NCI-H128 (cell line): Measurements from ENCODE around the gene COL6A2.
A peak's percentile ranks its signal among the peaks of the same experiment; 100 is the strongest.

ENCODE experiments used
- DNase-seq: peaks from one replicate; lab custom pipeline; 2025; ENCODE audit not compliant: unreplicated experiment; lab: John Stamatoyannopoulos, UW

COL6A2 gene

DNA sequence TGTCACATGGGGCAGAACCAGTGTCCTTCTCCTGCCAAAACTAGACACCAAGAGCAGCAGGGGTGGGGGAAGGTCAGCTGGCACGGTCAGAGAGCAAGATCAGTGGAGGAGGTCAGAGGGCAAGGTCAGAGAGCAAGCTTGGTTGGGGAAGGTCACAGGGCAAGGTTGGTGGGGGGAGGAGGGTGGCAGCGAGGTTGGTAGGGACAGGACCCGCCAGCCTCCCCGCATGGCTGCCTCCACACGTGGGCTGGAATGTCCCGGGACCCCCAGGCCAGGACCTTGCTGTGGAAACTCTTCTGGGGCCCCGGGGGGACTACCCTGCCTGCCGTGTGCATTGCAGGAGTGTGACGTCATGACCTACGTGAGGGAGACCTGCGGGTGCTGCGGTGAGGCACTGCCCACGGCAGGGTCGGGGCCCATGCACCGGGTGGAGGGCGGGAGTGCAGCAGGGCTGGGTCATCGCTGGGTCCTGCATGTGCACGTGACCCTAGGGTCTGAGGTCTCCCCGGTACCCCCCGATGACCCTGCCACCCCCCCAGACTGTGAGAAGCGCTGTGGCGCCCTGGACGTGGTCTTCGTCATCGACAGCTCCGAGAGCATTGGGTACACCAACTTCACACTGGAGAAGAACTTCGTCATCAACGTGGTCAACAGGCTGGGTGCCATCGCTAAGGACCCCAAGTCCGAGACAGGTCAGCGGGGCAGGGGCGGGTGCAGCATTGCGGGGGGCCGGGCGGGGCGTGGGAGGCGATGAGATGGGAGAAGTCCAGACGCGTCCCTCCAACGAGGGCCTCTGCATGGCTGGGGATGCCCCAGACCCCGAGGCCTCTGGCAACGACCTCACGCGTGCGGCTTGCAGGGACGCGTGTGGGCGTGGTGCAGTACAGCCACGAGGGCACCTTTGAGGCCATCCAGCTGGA, 27.3 kb downstream of the COL6A2 start:
- no peak for DNase-seq

DNA sequence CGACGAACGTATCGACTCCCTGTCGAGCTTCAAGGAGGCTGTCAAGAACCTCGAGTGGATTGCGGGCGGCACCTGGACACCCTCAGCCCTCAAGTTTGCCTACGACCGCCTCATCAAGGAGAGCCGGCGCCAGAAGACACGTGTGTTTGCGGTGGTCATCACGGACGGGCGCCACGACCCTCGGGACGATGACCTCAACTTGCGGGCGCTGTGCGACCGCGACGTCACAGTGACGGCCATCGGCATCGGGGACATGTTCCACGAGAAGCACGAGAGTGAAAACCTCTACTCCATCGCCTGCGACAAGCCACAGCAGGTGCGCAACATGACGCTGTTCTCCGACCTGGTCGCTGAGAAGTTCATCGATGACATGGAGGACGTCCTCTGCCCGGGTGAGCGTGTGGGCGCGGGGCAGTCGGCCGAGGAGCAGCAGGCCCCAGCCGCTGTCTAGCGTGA, 28.0 kb downstream of the COL6A2 start:
- no peak for DNase-seq

DNA sequence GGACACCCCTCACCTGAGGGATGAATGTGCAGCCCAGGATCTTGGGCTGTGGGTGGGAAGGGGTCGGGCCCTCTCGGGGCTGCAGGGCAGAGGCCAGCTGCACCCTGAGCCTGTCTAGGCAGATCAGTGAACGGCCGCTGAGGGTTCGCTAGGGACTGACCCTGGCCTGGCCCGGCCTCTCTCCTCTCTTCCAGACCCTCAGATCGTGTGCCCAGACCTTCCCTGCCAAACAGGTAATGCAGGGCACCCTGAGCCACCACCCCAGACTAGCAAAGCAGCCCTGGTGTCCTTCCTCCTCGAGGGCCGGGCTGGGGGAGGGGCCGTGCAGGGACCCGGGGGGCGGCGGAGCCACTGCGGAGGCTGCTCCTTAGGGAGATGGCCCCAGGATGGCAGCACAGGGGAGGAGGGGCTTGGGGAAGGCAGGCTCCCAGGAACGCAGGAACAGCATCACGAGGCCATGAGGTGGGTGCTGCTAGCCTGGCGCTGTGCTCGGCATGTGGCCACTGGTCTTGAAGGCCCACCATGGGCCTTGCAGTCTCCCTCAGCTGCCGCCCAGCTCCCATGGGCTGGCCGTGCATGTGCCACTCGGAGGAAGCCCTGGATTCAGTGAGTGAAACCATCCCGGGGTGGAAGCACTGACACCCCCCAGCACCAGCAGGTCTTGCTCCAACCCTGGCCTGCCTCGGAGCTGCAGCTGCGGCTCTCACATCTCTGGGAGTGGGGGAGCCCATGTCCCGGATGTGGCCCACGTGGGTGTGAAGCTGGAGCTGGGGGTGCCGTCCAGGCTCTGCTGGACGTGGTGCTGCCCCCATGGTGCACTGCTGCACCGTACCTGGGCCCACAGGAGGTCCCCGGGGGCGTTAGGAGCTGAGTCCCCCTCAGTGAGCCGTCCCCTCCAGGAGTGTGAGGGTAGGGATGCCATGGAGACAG, 28.7 kb downstream of the COL6A2 start:
- no peak for DNase-seq

DNA sequence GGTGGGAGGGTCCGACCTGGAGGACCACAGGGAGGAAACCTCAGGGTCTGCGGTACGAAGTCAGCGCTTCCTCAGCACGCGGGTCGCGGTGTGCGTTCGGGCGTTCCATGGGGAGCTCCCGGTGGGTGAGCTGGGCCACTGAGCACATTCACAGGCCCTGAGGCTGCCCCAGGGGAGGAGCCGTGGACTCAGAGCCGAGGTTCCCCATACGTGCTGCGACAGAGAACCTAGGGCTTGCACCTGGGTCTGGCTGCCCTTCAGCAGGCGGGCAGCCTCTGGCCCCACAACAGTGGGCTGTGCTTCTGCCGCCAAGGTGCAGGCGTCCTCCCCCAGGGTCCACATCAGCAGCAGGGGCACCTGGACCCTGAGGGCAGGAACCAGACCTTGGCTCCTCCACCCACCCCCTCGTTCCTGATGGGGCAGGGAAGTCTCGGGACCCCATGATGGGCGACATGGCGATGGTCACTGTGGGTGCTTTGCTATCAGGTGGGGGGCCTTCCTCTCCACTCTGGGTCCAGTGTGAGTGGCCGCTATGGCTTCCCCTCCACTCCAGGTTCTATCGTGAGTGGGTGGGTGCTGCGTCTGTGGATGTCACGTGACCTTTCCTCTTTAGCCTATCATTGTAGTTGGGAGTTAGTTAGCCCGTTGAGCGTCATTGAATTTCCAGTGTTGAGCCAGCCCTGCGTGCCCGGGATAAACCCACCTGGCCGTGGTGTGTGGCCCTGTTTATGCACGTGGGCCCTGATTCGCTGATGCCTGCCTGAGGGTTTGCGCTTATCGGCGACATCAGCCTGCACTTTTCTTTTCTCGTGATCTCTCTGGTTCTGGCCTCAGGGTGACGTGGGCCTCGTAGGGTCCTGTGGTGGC, 29.6 kb downstream of the COL6A2 start:
- no peak for DNase-seq

DNA sequence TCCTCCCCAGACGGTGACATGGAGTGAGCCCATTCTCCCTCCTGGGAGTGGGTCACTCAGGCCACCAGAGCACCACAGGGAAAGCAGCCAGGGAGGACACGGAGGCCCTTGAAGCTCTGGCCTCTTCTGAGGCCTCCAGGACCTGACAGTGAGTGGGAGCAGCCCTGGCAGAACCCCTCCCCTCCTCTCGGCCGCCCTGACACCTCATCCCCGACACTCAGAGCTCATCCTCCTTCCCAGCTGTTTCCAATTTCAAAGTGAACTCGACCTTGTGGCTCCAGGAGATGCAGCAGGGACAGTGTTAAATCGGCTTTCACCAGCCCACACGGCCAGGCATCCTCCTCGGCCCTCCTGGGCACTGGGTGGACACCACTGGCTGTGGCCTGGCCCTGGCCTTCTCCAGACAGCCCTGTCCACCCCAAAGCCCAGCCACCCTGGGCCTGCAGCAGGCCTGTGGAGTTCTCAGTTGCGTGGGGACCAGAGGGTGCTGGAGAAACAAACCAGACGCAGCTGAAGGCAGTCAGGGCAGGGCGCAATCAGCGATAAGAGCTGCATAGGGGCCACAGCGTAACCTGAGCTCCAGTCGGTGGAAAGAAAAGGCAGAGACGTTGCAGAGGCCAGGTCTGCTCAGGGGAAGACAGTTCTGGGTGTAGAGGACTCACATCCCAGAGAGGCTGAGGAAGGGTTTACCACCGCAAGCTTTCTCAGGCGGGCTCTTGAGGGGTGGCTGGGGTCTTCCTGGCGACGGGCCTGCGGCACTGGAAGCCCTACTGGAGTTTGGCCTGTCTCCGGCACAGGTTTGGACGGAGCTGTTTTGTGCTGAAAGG, 30.4 kb downstream of the COL6A2 start:
- DNase-seq = no peak

DNA sequence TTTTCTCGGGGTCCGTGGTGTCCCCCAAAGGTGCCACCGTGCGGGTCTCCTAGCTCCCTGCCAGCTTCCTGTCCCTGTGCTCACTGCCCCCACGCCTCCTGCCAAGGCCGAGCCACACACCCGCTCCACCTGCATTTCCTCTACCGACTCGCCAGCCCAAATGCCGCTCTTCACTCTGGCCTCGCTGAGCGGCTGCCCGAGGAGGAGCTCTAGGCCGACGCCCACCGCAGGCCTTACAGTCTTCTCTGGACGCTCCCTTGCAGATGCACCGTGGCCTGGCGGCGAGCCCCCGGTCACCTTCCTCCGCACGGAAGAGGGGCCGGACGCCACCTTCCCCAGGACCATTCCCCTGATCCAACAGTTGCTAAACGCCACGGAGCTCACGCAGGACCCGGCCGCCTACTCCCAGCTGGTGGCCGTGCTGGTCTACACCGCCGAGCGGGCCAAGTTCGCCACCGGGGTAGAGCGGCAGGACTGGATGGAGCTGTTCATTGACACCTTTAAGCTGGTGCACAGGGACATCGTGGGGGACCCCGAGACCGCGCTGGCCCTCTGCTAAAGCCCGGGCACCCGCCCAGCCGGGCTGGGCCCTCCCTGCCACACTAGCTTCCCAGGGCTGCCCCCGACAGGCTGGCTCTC, 31.1 kb downstream of the COL6A2 start:
- no peak for DNase-seq

DNA sequence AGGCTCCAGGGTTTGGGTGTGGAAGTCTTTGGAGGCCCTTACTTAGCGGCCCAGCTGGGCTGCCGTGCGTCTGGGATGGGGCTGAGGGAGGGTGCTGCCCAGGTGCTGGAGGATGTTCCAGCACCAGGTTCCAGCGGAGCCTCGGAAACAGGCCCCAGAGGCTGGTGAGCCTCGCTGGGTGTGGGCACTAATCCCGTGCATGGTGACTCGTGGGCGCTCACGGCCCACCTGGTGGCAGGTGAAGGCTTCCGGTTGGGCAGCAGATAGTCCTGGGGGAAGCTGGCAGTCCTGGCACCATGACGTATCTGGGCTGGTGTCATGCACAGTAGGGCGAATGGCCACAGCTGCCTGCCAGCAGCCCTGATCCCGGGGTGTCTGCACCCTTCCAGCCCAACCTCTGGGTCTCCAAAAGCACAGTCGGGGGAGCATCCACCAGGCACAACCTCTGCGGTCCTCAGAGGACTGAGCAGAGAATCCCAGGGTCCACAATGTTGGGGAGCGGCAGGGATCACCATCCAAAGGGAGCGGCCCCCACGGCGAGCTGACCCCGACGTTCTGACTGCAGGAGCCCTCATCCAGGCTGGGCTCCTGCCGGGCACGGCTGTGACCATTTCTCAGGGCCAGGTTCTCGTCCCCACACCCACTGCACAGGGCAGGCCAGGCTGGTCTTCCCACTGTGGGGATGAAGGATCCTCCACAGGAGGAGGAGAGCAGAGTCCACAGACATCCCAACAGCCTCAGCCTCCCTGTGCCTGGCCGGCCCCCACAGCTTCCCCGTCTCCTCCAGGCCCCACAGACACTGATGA, 32.1 kb downstream of the COL6A2 start:
- DNase-seq = no peak

DNA sequence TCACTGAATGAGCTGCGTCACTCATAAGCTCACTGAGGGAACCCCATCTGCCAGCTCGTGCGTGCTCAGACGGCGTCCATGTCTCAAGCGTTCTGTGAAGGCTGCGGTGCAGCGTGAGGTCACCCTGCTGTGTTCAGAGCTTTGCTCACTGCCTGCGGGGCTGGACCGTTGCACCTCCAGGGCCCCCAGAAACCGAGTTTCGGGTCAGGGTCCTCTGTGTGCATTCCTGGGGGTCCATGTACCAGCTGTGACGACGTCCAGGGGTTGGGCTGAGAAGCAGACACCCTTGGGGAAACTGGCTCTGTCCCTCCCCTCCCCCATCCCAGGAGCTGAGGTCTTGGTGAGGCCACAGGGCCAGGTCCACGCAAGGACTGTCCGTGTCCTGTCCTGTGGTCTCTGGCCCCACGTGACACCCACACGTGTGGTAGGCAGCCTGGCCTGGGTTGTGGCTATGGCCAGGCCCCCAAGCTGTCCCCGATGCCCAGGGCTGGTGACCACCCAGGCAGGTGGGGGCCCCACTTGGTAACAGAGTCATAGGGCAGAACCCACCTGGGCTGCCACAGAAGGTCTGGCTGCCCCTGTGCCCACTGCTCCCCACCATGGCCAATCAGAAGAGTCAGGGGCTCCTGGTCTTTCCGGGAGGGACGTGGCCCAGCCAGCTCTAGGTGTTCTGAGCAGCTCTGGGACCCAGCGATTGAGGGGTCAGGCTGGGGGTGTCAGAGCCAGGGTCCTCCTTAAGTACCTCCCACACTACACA, 33.1 kb downstream of the COL6A2 start:
- DNase-seq = no peak

DNA sequence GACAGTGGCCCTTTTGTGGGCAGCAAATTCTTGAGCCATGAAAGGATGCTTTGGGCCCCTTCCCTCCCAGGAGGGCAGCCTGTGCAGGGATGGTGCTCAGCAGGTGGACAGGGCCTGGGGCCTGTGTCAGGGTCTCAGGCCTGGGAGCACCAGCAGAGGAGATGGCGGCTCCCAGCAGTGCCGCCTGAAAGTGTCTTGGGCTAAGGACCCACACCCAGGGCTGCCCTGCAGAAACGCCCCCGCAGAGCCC, 33.6 kb downstream of the COL6A2 start:
- no peak for DNase-seq

DNA sequence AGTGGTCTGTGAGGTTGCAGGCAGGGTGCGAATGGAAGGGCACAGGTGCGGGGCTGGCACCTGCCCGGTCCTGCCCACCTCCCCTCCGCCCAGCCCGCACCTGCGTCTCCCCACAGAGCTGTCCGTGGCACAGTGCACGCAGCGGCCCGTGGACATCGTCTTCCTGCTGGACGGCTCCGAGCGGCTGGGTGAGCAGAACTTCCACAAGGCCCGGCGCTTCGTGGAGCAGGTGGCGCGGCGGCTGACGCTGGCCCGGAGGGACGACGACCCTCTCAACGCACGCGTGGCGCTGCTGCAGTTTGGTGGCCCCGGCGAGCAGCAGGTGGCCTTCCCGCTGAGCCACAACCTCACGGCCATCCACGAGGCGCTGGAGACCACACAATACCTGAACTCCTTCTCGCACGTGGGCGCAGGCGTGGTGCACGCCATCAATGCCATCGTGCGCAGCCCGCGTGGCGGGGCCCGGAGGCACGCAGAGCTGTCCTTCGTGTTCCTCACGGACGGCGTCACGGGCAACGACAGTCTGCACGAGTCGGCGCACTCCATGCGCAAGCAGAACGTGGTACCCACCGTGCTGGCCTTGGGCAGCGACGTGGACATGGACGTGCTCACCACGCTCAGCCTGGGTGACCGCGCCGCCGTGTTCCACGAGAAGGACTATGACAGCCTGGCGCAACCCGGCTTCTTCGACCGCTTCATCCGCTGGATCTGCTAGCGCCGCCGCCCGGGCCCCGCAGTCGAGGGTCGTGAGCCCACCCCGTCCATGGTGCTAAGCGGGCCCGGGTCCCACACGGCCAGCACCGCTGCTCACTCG, 34.1 kb downstream of the COL6A2 start:
- no peak for DNase-seq

DNA sequence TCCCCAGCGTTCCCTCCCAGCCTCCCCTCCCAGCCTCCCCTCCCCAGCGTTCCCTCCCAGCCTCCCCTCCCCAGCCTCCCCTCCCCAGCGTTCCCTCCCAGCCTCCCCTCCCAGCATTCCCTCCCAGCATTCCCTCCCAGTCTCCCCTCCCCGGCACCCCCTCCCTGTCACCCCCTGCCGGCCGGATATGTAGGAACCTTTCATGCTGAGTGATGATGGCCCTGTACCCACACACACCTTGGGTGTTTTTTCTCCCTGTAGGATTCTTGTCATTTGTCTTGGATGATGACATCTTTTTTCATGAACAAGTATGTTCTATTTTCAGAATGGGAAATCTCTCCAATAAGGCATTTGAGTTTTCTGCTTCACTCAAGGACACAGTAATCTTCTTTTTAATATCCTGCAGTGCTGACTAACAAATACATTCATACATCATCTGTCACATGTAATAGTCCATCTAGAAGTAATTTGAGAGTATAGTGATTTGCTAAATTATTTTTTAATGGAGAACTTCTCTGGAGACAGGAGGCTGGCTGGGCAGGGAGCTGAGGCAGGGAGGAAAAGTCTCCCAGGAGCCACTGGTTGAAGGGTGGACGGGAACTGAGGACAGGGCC, 38.0 kb downstream of the COL6A2 start:
- DNase-seq = no peak

DNA sequence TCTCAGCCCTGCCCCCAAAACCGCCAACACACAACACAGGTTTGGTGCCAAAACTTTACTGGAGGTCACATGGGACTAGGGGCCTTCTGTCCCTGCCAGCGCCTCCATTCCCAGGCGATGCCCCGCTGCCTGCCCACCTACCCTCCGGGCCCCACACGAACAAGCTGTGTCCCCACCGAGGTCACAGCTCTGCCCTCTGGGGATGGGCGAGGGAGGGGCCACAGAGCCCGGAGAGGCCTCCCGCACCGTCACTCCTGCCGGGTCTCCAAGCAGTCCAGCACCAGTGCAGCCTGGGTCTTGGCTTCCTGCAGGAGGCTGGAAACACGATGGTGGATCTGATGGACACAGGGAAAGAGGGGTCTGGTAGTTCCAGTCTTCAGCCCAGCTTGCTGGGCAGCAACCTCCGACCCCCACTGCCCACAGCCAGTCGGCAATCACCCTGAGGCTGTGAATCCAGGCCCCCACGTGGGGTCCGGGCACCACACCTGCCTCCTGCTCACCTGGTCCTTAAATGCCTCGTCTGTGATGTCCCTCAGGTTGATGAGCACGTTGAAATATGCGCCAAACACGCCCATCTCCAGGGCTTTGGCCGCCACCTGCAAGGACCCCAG, 38.9 kb downstream of the COL6A2 start:
- no peak for DNase-seq

DNA sequence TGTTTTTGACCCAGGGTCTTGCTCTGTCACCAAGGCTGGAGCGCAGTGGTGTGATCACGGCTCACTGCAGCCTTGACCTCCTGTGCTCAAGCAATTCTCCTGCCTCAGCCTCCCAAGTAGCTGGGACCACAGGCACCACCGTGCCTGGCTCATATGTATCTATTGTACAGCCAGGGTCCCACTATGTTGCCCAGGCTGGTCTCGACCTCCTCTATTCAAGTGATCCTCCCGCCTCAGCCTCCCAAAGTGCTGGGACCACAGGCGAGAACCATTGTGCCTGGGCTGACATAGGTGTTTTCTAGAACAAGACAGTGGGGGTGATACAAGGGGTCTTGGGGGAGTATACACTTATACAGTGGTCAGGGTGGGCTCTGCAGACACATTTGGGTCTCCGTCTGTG, 40.0 kb downstream of the COL6A2 start:
- DNase-seq = no peak

DNA sequence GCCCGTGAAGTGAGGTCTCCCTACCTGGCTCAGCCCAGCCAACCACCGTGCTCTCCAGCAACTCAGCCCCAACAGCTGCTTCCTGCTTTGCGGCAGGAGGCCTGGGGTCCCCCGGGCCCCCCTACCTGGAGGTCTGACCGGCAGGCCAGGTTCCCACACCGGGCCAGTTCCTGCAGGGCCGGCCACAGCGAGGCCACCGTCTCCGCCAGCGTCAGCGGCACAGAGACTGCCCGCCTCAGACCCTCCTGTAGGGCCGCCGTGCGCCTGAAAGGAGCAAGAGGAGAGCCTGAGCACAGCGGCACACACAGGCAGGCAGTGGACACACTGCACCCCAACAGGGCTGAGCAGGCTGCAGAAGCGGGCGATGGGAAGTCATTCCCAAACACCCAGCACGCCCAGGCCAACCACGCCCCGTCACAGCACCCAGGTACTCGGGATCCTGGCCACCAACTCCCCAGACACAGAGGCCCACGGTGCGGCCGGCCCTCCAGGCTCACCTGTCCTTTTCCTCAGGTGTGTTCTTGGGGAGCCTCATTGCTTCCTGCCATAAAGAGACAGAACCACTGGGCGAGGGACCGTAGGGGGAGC, 40.6 kb downstream of the COL6A2 start:
- no peak for DNase-seq

DNA sequence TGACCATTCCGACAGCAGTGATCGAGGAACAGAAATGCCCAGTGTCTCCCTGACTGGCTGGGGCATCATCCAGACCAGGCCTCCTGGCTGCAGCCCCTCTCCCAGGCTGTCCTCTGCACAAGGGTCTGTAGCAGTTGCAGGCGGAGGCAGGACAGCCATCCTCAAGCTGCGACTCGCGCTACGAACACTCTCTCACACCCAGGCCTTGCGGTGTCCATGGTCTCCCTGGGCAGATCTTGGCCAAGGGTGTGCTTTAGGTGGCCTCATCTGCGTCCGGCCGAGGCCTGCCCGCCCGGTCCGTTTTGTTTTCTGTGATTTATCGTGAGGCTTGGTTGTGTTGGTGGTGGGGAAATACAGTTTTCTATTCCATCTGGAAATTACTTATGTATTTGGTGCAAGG, 41.8 kb downstream of the COL6A2 start:
- DNase-seq = no peak

DNA sequence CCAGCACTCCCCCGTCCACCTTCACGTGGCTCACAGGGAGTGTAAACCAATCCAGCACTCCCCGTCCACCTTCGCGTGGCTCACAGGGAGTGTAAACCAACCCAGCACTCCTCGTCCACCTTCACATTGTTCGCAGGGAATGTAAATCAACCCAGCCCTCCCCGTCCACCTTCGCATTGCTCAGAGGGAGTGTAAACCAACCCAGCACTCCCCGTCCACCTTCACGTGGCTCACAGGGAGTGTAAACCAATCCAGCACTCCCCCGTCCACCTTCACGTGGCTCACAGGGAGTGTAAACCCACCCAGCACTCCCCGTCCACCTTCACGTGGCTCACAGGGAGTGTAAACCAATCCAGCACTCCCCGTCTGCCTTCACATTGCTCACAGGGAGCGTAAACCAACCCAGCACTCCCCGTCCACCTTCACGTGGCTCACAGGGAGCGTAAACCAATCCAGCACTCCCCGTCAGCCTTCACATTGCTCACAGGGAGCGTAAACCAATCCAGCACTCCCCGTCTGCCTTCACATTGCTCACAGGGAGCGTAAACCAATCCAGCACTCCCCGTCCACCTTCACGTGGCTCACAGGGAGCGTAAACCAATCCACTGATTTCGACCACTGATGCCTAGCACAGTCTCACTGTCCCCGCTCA, 42.6 kb downstream of the COL6A2 start:
- peak; percentile 13 for DNase-seq
